Neural cell (in vitro differentiated cells): ENCODE measurements around the gene COL16A1.

ENCODE experiments used
- EP300 ChIP-seq: fragments of 450-650 bp; conservative IDR thresholded peaks from 2 replicates; pipeline ENCODE4 v1.6.1; 2014; ENCODE audit warnings: antibody characterized with exemption, mild to moderate bottlenecking, moderate library complexity; ENCODE audit not compliant: poor library complexity, severe bottlenecking
- EZH2 ChIP-seq: fragments of 200-600, 300-800 bp; shearing (Covaris generic), sonication (generic); IDR thresholded peaks from 2 replicates; pipeline ENCODE4 v1.6.1; 2014; ENCODE audit warnings: antibody characterized with exemption, low read length, borderline replicate concordance, mild to moderate bottlenecking; ENCODE audit not compliant: insufficient read depth, poor library complexity, severe bottlenecking

- TF ChIP-seq EZH2 (no peak), EP300 (no peak)
Measured at GRCh38 chr1:31675756-31676155, 28.1 kb downstream of the COL16A1 start.
